Measurements from ENCODE around the gene SRSF1. TPM values are rescaled to one million over a fixed set of nuclear protein-coding genes. Genes with fewer than 3 reads are reported as not detected.

SRSF1 gene
- total RNA-seq, 1 donor from 2014 or later = 306 TPM

- Mint-ChIP-seq H3K36me3 (peaks cover 46% of the 10 kb centered on the region), H3K27me3 (peaks cover 3% of the 10 kb centered on the region), H3K27ac (peak overlapping the region; percentile 6), H3K9me3 (no peaks in the 10 kb centered on the region), H3K4me1 (ENCODE audit: unreplicated experiment) (peaks cover 52% of the 10 kb centered on the region), H3K4me3 (peak overlapping the region; percentile 60)
- TF ChIP-seq, protein P1, sequence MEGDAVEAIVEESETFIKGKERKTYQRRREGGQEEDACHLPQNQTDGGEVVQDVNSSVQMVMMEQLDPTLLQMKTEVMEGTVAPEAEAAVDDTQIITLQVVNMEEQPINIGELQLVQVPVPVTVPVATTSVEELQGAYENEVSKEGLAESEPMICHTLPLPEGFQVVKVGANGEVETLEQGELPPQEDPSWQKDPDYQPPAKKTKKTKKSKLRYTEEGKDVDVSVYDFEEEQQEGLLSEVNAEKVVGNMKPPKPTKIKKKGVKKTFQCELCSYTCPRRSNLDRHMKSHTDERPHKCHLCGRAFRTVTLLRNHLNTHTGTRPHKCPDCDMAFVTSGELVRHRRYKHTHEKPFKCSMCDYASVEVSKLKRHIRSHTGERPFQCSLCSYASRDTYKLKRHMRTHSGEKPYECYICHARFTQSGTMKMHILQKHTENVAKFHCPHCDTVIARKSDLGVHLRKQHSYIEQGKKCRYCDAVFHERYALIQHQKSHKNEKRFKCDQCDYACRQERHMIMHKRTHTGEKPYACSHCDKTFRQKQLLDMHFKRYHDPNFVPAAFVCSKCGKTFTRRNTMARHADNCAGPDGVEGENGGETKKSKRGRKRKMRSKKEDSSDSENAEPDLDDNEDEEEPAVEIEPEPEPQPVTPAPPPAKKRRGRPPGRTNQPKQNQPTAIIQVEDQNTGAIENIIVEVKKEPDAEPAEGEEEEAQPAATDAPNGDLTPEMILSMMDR (conservative IDR thresholded peaks at IDR 0.05) = no peak
- DNase-seq (ENCODE audit: extremely low spot score, unreplicated experiment) = no peak
Observed at GRCh38 chr17:58002973-58003372, 4.1 kb downstream of the SRSF1 start.

- peaks cover 3% of the 10 kb centered on the region for H3K27me3 Mint-ChIP-seq
- no peaks in the 10 kb centered on the region for H3K9me3 Mint-ChIP-seq
- H3K4me1 Mint-ChIP-seq (ENCODE audit: unreplicated experiment) = peaks cover 49% of the 10 kb centered on the region
- H3K4me3 Mint-ChIP-seq = peak overlapping the region; percentile 35
- TF ChIP-seq, protein P1 (conservative IDR thresholded peaks at IDR 0.05) = peak; percentile 61
- peak overlapping the region; percentile 3 for H3K27ac Mint-ChIP-seq
- no peak for DNase-seq (ENCODE audit: extremely low spot score, unreplicated experiment)
- H3K36me3 Mint-ChIP-seq = peaks cover 46% of the 10 kb centered on the region
Observed at GRCh38 chr17:58002154-58002948, 4.7 kb downstream of the SRSF1 start.

GRCh38 chr17:58001461-58002124 lies 5.5 kb downstream of the SRSF1 start:
- TF ChIP-seq, protein P1 (conservative IDR thresholded peaks at IDR 0.05) = no peak
- Mint-ChIP-seq H3K4me1 (ENCODE audit: unreplicated experiment) (peaks cover 49% of the 10 kb centered on the region), H3K9me3 (no peaks in the 10 kb centered on the region), H3K27ac (no peak overlapping the region), H3K36me3 (peaks cover 41% of the 10 kb centered on the region), H3K4me3 (no peak overlapping the region), H3K27me3 (no peaks in the 10 kb centered on the region)
- DNase-seq (ENCODE audit: extremely low spot score, unreplicated experiment) = no peak

DNA sequence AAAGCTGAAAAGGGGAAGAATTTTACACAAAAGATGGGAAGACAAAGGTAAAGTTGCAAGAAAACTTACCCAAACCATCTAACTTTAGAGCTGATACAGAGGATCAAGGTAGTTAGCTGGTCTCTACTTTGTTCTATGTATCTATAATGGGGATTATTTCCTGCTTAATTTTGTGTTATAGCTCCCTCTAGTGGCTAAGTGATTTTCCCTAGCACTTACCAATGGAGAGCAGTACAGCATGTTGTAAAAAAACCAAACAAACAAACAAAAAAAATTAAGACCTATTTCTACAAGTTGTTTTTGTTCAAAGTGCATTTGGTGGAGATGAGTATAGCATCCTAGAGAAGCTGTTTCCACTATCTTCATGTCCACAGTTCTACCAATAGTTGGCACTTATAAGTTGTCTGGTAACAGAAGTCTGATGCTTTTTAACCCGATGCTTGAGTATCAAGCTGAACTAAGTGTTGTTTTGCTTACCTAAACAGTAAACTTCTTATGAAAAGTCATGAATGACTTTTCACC lies 7.5 kb downstream of the SRSF1 start:
- DNase-seq (ENCODE audit: extremely low spot score, unreplicated experiment) = no peak
- TF ChIP-seq, protein P1 (conservative IDR thresholded peaks at IDR 0.05) = peak; percentile 96
- Mint-ChIP-seq H3K36me3 (peaks cover 24% of the 10 kb centered on the region), H3K4me1 (ENCODE audit: unreplicated experiment) (peaks cover 43% of the 10 kb centered on the region), H3K4me3 (no peak overlapping the region), H3K9me3 (no peaks in the 10 kb centered on the region), H3K27ac (peak overlapping the region; percentile 63), H3K27me3 (no peaks in the 10 kb centered on the region)

- Mint-ChIP-seq H3K27me3 (no peaks in the 10 kb centered on the region), H3K36me3 (peaks cover 24% of the 10 kb centered on the region), H3K4me1 (ENCODE audit: unreplicated experiment) (peaks cover 48% of the 10 kb centered on the region), H3K9me3 (no peaks in the 10 kb centered on the region), H3K27ac (peak overlapping the region; percentile 63), H3K4me3 (no peak overlapping the region)
- TF ChIP-seq, protein P1 (conservative IDR thresholded peaks at IDR 0.05) = no peak
- no peak for DNase-seq (ENCODE audit: extremely low spot score, unreplicated experiment)
Observed at GRCh38 chr17:57999010-57999495, 8.0 kb downstream of the SRSF1 start.

All from type B pancreatic cell (in vitro differentiated cells).